HG03159 (cell line): ENCODE measurements around the gene P2RX4.
"Not testable (repeated sequence)": the region's sequence is repeated elsewhere in the genome, so short reads cannot be mapped to it uniquely, and the experiment has no call there.

Experiments
- ATAC-seq: cut with Tn5 transposase; IDR thresholded peaks from one replicate; pipeline ENCODE4 v1.9.1; 2021; ENCODE audit warnings: mild to moderate bottlenecking, moderate library complexity; ENCODE audit not compliant: unreplicated experiment

P2RX4 gene

GRCh38 chr12:121240484-121241101, 30.7 kb downstream of the P2RX4 start:
- ATAC-seq = no peak

- no peak for ATAC-seq
Observed at GRCh38 chr12:121241156-121241970, 31.4 kb downstream of the P2RX4 start.

GRCh38 chr12:121245031-121245430, 35.1 kb downstream of the P2RX4 start:
- ATAC-seq = no peak

- ATAC-seq = no peak
Observed at GRCh38 chr12:121245951-121246350, 36.0 kb downstream of the P2RX4 start.

- no peak for ATAC-seq
Observed at GRCh38 chr12:121246893-121247557, 37.1 kb downstream of the P2RX4 start.

- no peak for ATAC-seq
Observed at GRCh38 chr12:121248622-121249021, 38.7 kb downstream of the P2RX4 start.

GRCh38 chr12:121250359-121250758, 40.4 kb downstream of the P2RX4 start:
- no peak for ATAC-seq

- ATAC-seq = no peak
Observed at GRCh38 chr12:121251838-121252237, 41.9 kb downstream of the P2RX4 start.

GRCh38 chr12:121252712-121253345, 42.9 kb downstream of the P2RX4 start:
- ATAC-seq = no peak

- no peak for ATAC-seq
Observed at GRCh38 chr12:121253638-121254335, 43.9 kb downstream of the P2RX4 start.

GRCh38 chr12:121255433-121255832, 45.5 kb downstream of the P2RX4 start:
- no peak for ATAC-seq

- ATAC-seq = not testable (repeated sequence)
Observed at GRCh38 chr12:121257704-121258449, 47.9 kb downstream of the P2RX4 start.

- ATAC-seq = no peak
Observed at GRCh38 chr12:121259074-121259473, 49.1 kb downstream of the P2RX4 start.

GRCh38 chr12:121260091-121260490, 50.2 kb downstream of the P2RX4 start:
- ATAC-seq = no peak

GRCh38 chr12:121261398-121261797, 51.5 kb downstream of the P2RX4 start:
- ATAC-seq = no peak

GRCh38 chr12:121263206-121263935, 53.4 kb downstream of the P2RX4 start:
- no peak for ATAC-seq

- ATAC-seq = no peak
Observed at GRCh38 chr12:121264135-121264534, 54.2 kb downstream of the P2RX4 start.

GRCh38 chr12:121264951-121265515, 55.1 kb downstream of the P2RX4 start:
- ATAC-seq = no peak

GRCh38 chr12:121267822-121268221, 57.9 kb downstream of the P2RX4 start:
- ATAC-seq = no peak
